Trophoblast cell (in vitro differentiated cells and primary cell): ENCODE measurements around the gene TSHZ2.

ENCODE experiments used
- DNase-seq, 2 donors: peaks; one replicate each; pipeline ENCODE4 v3.0.0-alpha.2; 2016
- H2AFZ ChIP-seq: 2 replicates; pipeline ENCODE4 v1.6.1; 2013; ENCODE audit warnings: low read length, moderate library complexity, mild to moderate bottlenecking; ENCODE audit not compliant: insufficient read depth, poor library complexity
- H2AK5ac ChIP-seq: 2 replicates; pipeline ENCODE4 v1.6.1; 2013; ENCODE audit warnings: mild to moderate bottlenecking, low read length
- H2BK120ac ChIP-seq: 2 replicates; pipeline ENCODE4 v1.6.1; 2013; ENCODE audit warnings: low read length, mild to moderate bottlenecking, moderate library complexity; ENCODE audit not compliant: insufficient read depth, poor library complexity
- H2BK12ac ChIP-seq: 2 replicates; pipeline ENCODE4 v1.6.1; 2013; ENCODE audit warnings: mild to moderate bottlenecking, low read length, moderate library complexity
- H2BK5ac ChIP-seq: 2 replicates; pipeline ENCODE4 v1.6.1; 2013; ENCODE audit warnings: low read length, low read depth, moderate library complexity, mild to moderate bottlenecking; ENCODE audit not compliant: poor library complexity
- H3K14ac ChIP-seq: 2 replicates; pipeline ENCODE4 v1.6.1; 2013; ENCODE audit warnings: mild to moderate bottlenecking, low read length
- H3K18ac ChIP-seq: 2 replicates; pipeline ENCODE4 v1.6.1; 2013; ENCODE audit warnings: mild to moderate bottlenecking, low read length
- H3K23ac ChIP-seq: 2 replicates; pipeline ENCODE4 v1.6.1; 2013; ENCODE audit warnings: low read length
- H3K27ac ChIP-seq: 2 replicates; pipeline ENCODE4 v1.5.1; 2013; ENCODE audit warnings: low read depth, mild to moderate bottlenecking, inconsistent platforms, low read length, moderate library complexity
- H3K27me3 ChIP-seq: 2 replicates; pipeline ENCODE4 v1.6.1; 2013; ENCODE audit warnings: inconsistent platforms, mild to moderate bottlenecking, low read length, moderate library complexity; ENCODE audit not compliant: insufficient read depth
- H3K36me3 ChIP-seq, 2 experiments: 1 replicate in 1 of 2; 2 replicates in 1 of 2; pipeline ENCODE4 v1.6.1; 2013; ENCODE audit warnings: low read length in 2 of 2, mild to moderate bottlenecking in 2 of 2, moderate library complexity in 1 of 2; ENCODE audit not compliant: insufficient read depth in 2 of 2, control insufficient read depth in 1 of 2
- H3K4ac ChIP-seq: 2 replicates; pipeline ENCODE4 v1.6.1; 2013; ENCODE audit warnings: low read depth, mild to moderate bottlenecking, low read length, moderate library complexity
- H3K4me1 ChIP-seq, 2 experiments: 1 replicate in 1 of 2; 2 replicates in 1 of 2; pipeline ENCODE4 v1.6.1; 2013; ENCODE audit warnings: low read length in 2 of 2, mild to moderate bottlenecking in 2 of 2, moderate library complexity in 1 of 2; ENCODE audit not compliant: insufficient read depth in 2 of 2, control insufficient read depth in 1 of 2
- H3K4me2 ChIP-seq: 2 replicates; pipeline ENCODE4 v1.6.1; 2013; ENCODE audit warnings: inconsistent platforms, mild to moderate bottlenecking, low read length, moderate library complexity
- H3K4me3 ChIP-seq: 2 replicates; pipeline ENCODE4 v1.5.1; 2013; ENCODE audit warnings: mild to moderate bottlenecking, low read depth, low read length, inconsistent platforms
- H3K79me1 ChIP-seq: one replicate; pipeline ENCODE4 v1.6.1; 2013; ENCODE audit warnings: low read length
- H3K79me2 ChIP-seq: 2 replicates; pipeline ENCODE4 v1.6.1; 2013; ENCODE audit warnings: low read length, mild to moderate bottlenecking; ENCODE audit not compliant: control insufficient read depth, insufficient read depth, poor library complexity
- H3K9ac ChIP-seq: 2 replicates; pipeline ENCODE4 v1.6.1; 2013; ENCODE audit warnings: mild to moderate bottlenecking, low read length
- H3K9me3 ChIP-seq: 2 replicates; pipeline ENCODE4 v1.6.1; 2013; ENCODE audit warnings: low read depth, mild to moderate bottlenecking, control low read depth, inconsistent platforms, low read length; ENCODE audit not compliant: insufficient read depth
- H4K12ac ChIP-seq: 2 replicates; pipeline ENCODE4 v1.6.1; 2013; ENCODE audit warnings: low read depth, mild to moderate bottlenecking, low read length, moderate library complexity
- H4K8ac ChIP-seq: 2 replicates; pipeline ENCODE4 v1.6.1; 2013; ENCODE audit warnings: low read depth, mild to moderate bottlenecking, low read length, moderate library complexity
- H4K91ac ChIP-seq: one replicate; pipeline ENCODE4 v1.6.1; 2013; ENCODE audit warnings: low read depth, mild to moderate bottlenecking, low read length, moderate library complexity
- WGBS: extraction: QIAGEN DNeasy Blood & Tissue Kit; methylation state at CpG from one replicate; pipeline ENCODE4 v1.1.7; 2013; ENCODE audit warnings: missing lambda C conversion rate; ENCODE audit not compliant: insufficient read length, insufficient coverage; ENCODE audit errors: extremely low coverage; 5-methylcytosine and 5-hydroxymethylcytosine counted together

Gene TSHZ2

DNA sequence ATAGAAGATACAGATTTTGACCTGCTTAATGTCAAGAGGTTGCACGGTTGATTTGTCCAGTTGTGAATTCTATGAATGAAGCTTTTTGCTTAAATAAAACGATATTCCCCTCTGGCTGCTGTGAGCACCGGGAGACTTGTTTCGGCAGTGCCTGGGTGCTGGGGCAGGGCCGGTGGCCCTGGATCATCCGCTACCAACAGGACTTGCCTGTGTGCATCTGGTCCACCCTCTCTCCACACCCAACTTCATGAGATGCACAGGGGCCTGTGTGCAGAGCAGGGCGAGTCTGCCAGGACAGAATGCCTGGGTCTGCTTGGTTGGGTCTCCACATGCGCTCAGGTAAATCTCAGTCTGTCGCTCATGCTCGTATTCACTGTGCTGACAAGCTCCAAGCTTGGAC lies 65.5 kb downstream of the TSHZ2 start:
- Histone ChIP-seq H3K36me3 (no peaks in the 10 kb centered on the region), H3K79me2 (no peaks in the 10 kb centered on the region), H3K27ac (no peak overlapping the region), H3K9me3 (no peaks in the 10 kb centered on the region), H3K4me1 (no peaks in the 10 kb centered on the region), H3K14ac (no peak overlapping the region), H3K4me2 (no peak overlapping the region), H2BK12ac (peak overlapping the region; percentile 91), H2AFZ (no peak overlapping the region), H3K9ac (no peak overlapping the region), H2BK5ac (no peak overlapping the region), H4K8ac (no peak overlapping the region), H3K4ac (no peak overlapping the region), H2AK5ac (no peak overlapping the region), H3K23ac (no peak overlapping the region), H4K91ac (no peak overlapping the region), H3K79me1 (no peaks in the 10 kb centered on the region), H3K4me3 (no peak overlapping the region), H4K12ac (no peak overlapping the region), H3K18ac (no peak overlapping the region), H3K27me3 (no peaks in the 10 kb centered on the region), H2BK120ac (no peak overlapping the region)
- no CpG with 5 or more reads among the region's 10 CpGs for WGBS
- no peak for DNase-seq

GRCh38 chr20:53038299-53038698 lies 66.1 kb downstream of the TSHZ2 start:
- no peak overlapping the region for H2AFZ ChIP-seq
- no peak overlapping the region for H2BK120ac ChIP-seq
- H3K4me3 ChIP-seq, result no peak overlapping the region
- H3K9ac ChIP-seq, result no peak overlapping the region
- H2AK5ac ChIP-seq, result no peak overlapping the region
- H3K4me1 ChIP-seq, result no peaks in the 10 kb centered on the region
- no peak overlapping the region for H3K23ac ChIP-seq
- WGBS, result no CpG with 5 or more reads among the region's 2 CpGs
- H2BK12ac ChIP-seq, result peak overlapping the region; percentile 2
- H3K4ac ChIP-seq, result no peak overlapping the region
- no peak overlapping the region for H2BK5ac ChIP-seq
- no peak overlapping the region for H3K4me2 ChIP-seq
- no peak for DNase-seq
- no peaks in the 10 kb centered on the region for H3K27me3 ChIP-seq
- no peaks in the 10 kb centered on the region for H3K36me3 ChIP-seq
- H4K12ac ChIP-seq, result no peak overlapping the region
- H4K8ac ChIP-seq, result no peak overlapping the region
- H3K79me1 ChIP-seq, result no peaks in the 10 kb centered on the region
- H3K79me2 ChIP-seq, result no peaks in the 10 kb centered on the region
- no peak overlapping the region for H3K18ac ChIP-seq
- H3K14ac ChIP-seq, result no peak overlapping the region
- no peak overlapping the region for H4K91ac ChIP-seq
- no peak overlapping the region for H3K27ac ChIP-seq
- no peaks in the 10 kb centered on the region for H3K9me3 ChIP-seq

DNA sequence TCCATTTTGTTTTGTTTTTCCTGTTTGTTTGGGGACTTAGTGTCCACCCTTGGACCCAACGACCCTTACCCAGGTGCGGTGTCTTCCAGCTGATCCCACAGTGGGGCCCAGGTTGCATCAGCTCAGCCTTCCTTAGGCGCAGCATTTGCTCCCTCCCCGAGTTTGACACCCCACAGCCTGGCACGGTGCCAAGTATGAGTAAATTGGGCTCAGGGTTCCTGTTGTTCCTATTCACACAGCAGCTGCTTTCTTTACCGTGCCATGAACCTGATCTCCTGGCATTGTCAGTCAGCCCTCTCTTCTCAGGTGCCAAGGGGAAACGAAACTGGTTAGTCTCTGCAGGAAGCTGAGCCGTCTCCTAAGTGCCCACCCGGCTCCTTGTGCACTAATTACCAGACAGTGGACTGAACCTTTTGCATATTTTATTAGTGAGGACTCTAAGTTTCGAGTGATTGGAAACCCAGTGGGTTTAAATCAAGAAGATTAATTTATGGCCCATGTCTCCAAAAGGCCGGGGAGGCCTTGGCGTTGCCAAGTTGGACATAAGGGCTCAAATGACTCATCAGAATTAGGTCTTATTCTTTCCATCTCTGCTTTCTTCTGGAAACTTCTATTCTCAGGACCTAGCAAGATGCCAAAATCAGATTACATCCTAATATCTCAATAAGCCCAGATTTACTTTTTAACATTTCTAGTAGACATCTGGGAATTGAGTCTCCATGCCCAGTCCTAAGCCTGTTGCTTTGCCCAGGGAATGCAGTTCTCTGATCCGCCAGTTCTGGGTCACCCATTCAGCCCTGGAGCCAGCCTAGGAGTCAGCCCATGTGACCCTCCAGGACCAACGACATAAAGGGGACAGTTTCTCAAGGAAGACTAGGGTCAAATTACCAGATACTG lies 68.8 kb downstream of the TSHZ2 start:
- H3K27ac ChIP-seq, result no peak overlapping the region
- H3K23ac ChIP-seq, result no peak overlapping the region
- H3K14ac ChIP-seq, result no peak overlapping the region
- H3K9ac ChIP-seq, result peak overlapping the region; percentile 38
- H3K79me1 ChIP-seq, result peaks cover 7% of the 10 kb centered on the region
- H3K4me3 ChIP-seq, result no peak overlapping the region
- no peak overlapping the region for H4K8ac ChIP-seq
- H4K12ac ChIP-seq, result no peak overlapping the region
- H4K91ac ChIP-seq, result peak overlapping the region; percentile 28
- no peak overlapping the region for H2AK5ac ChIP-seq
- H3K4me1 ChIP-seq, result peaks cover 7% of the 10 kb centered on the region in 2 experiments
- H2BK12ac ChIP-seq, result peak overlapping the region; percentile 65
- no peak overlapping the region for H3K4me2 ChIP-seq
- no peaks in the 10 kb centered on the region for H3K79me2 ChIP-seq
- no peaks in the 10 kb centered on the region for H3K27me3 ChIP-seq
- H2BK120ac ChIP-seq, result no peak overlapping the region
- H2BK5ac ChIP-seq, result no peak overlapping the region
- DNase-seq, result no peak
- no peak overlapping the region for H2AFZ ChIP-seq
- WGBS, result no CpG with 5 or more reads among the region's 14 CpGs
- H3K18ac ChIP-seq, result no peak overlapping the region
- H3K36me3 ChIP-seq, result no peaks in the 10 kb centered on the region
- H3K4ac ChIP-seq, result no peak overlapping the region
- no peaks in the 10 kb centered on the region for H3K9me3 ChIP-seq

DNA sequence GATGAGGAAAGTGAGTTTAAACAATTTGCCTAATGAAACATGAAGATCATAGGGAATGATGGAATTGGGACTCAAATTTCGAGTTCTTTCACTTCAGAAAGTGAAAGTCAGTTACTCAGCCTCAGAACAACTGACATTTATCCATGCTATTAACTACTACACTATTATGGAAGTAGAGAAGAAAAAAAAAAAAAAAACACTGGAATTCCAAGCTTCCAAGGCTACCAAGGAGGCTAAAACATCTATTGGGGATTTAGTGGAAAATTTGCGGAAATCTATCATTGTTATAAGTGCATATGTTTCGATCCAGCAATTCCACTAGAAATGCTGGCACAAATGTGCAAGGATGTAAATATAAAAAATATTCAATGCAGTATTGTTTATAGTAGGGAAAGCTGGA lies 70.4 kb downstream of the TSHZ2 start:
- no peak overlapping the region for H3K14ac ChIP-seq
- H3K4me3 ChIP-seq, result no peak overlapping the region
- H2AFZ ChIP-seq, result no peak overlapping the region
- no peak overlapping the region for H2BK12ac ChIP-seq
- no peak overlapping the region for H3K4me2 ChIP-seq
- no peak for DNase-seq
- peaks cover 12% of the 10 kb centered on the region for H3K79me1 ChIP-seq
- no peak overlapping the region for H3K23ac ChIP-seq
- H3K27ac ChIP-seq, result no peak overlapping the region
- no peak overlapping the region for H3K4ac ChIP-seq
- no peak overlapping the region for H4K8ac ChIP-seq
- no peak overlapping the region for H2BK120ac ChIP-seq
- no peak overlapping the region for H3K18ac ChIP-seq
- H3K27me3 ChIP-seq, result no peaks in the 10 kb centered on the region
- H2BK5ac ChIP-seq, result no peak overlapping the region
- H4K91ac ChIP-seq, result no peak overlapping the region
- H2AK5ac ChIP-seq, result no peak overlapping the region
- H3K79me2 ChIP-seq, result no peaks in the 10 kb centered on the region
- no peaks in the 10 kb centered on the region for H3K36me3 ChIP-seq
- no peaks in the 10 kb centered on the region for H3K9me3 ChIP-seq
- H3K9ac ChIP-seq, result no peak overlapping the region
- H4K12ac ChIP-seq, result no peak overlapping the region
- no CpG with 5 or more reads among the region's 3 CpGs for WGBS
- peaks cover 7 to 12% of the 10 kb centered on the region in 2 experiments for H3K4me1 ChIP-seq
